ENCODE data around the gene FAM78A.

Gene FAM78A

GRCh38 chr9:131282175-131282574 lies 5.9 kb upstream of the FAM78A start:
- TF ChIP-seq CTCF (IDR thresholded peaks at IDR 0.05; ENCODE audit: low read depth, low read length), result no peak
- in situ Hi-C loops (cut with HindIII; ENCODE audit: low sequenced_read_pairs), result no loop called here
- no peak for DNase-seq (ENCODE audit: low read depth, low spot score)
- no peak overlapping the region for H3K4me3 ChIP-seq (ENCODE audit: low read depth, low read length)

GRCh38 chr9:131281119-131281965 lies 5.0 kb upstream of the FAM78A start:
- no peak for DNase-seq (ENCODE audit: low read depth, low spot score)
- in situ Hi-C loops (cut with HindIII; ENCODE audit: low sequenced_read_pairs), result no loop called here
- TF ChIP-seq CTCF (IDR thresholded peaks at IDR 0.05; ENCODE audit: low read depth, low read length), result no peak
- H3K4me3 ChIP-seq (ENCODE audit: low read depth, low read length), result no peak overlapping the region

- no peak for DNase-seq (ENCODE audit: low read depth, low spot score)
- H3K4me3 ChIP-seq (ENCODE audit: low read depth, low read length), result no peak overlapping the region
- in situ Hi-C loops (cut with HindIII; ENCODE audit: low sequenced_read_pairs), result no loop called here
- no peak for TF ChIP-seq CTCF (IDR thresholded peaks at IDR 0.05; ENCODE audit: low read depth, low read length)
These were observed 4.3 kb upstream of the FAM78A start for GRCh38 chr9:131280660-131281059.

- in situ Hi-C loops (cut with HindIII; ENCODE audit: low sequenced_read_pairs), result no loop called here
- DNase-seq (ENCODE audit: low read depth, low spot score), result no peak
- no peak for TF ChIP-seq CTCF (IDR thresholded peaks at IDR 0.05; ENCODE audit: low read depth, low read length)
- H3K4me3 ChIP-seq (ENCODE audit: low read depth, low read length), result no peak overlapping the region
These were observed 3.7 kb upstream of the FAM78A start for GRCh38 chr9:131279863-131280570.

GRCh38 chr9:131279196-131279862 lies 3.0 kb upstream of the FAM78A start:
- no peak for TF ChIP-seq CTCF (IDR thresholded peaks at IDR 0.05; ENCODE audit: low read depth, low read length)
- no peak overlapping the region for H3K4me3 ChIP-seq (ENCODE audit: low read depth, low read length)
- in situ Hi-C loops (cut with HindIII; ENCODE audit: low sequenced_read_pairs), result no loop called here
- no peak for DNase-seq (ENCODE audit: low read depth, low spot score)

GRCh38 chr9:131278702-131279111 lies 2.4 kb upstream of the FAM78A start:
- no peak for DNase-seq (ENCODE audit: low read depth, low spot score)
- TF ChIP-seq CTCF (IDR thresholded peaks at IDR 0.05; ENCODE audit: low read depth, low read length), result no peak
- in situ Hi-C loops (cut with HindIII; ENCODE audit: low sequenced_read_pairs), result no loop called here
- no peak overlapping the region for H3K4me3 ChIP-seq (ENCODE audit: low read depth, low read length)

Data from astrocyte of the spinal cord (primary cell).